IPS-18c (cell line): Measurements from ENCODE around the gene SPAG6.
"Not testable (repeated sequence)": the region's sequence is repeated elsewhere in the genome, so short reads cannot be mapped to it uniquely, and the experiment has no call there.

ENCODE experiments used
- H3K4me3 ChIP-seq: 2 replicates; pipeline ENCODE4 v1.7.0; 2013; ENCODE audit warnings: low read depth, mild to moderate bottlenecking, low read length, moderate library complexity; ENCODE audit not compliant: insufficient read depth
- H3K9me3 ChIP-seq: one replicate; pipeline ENCODE4 v1.6.1; 2013; ENCODE audit warnings: mild to moderate bottlenecking, low read length, moderate library complexity; ENCODE audit not compliant: control insufficient read depth, insufficient read depth

Gene SPAG6

GRCh38 chr10:22389856-22390589 is 44.7 kb downstream of the SPAG6 start:
- Histone ChIP-seq H3K4me3 (no peak overlapping the region), H3K9me3 (no peaks in the 10 kb centered on the region)

GRCh38 chr10:22391600-22391999 is 46.3 kb downstream of the SPAG6 start:
- Histone ChIP-seq H3K4me3 (no peak overlapping the region), H3K9me3 (no peaks in the 10 kb centered on the region)

GRCh38 chr10:22396195-22396594 is 50.9 kb downstream of the SPAG6 start:
- not testable (repeated sequence) for H3K9me3 ChIP-seq, H3K4me3 ChIP-seq

DNA sequence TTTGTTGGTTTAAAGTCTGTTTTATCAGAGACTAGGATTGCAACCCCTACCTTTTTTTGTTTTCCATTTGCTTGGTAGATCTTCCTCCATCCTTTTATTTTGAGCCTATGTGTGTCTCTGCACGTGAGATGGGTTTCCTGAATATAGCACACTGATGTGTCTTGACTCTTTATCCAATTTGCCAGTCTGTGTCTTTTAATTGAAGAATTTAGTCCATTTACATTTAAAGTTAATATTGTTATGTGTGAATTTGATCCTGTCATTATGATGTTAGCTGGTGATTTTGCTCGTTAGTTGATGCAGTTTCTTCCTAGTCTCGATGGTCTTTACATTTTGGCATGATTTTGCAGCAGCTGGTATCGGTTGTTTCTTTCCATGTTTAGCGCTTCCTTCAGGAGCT is 61.6 kb downstream of the SPAG6 start:
- H3K4me3 ChIP-seq, H3K9me3 ChIP-seq: not testable (repeated sequence)

- Histone ChIP-seq H3K9me3 (no peaks in the 10 kb centered on the region), H3K4me3 (no peak overlapping the region)
Measured at GRCh38 chr10:22410394-22410793, 65.1 kb downstream of the SPAG6 start.

- H3K9me3 ChIP-seq = no peaks in the 10 kb centered on the region
- H3K4me3 ChIP-seq = no peak overlapping the region
Measured at GRCh38 chr10:22410846-22411245, 65.5 kb downstream of the SPAG6 start.

DNA sequence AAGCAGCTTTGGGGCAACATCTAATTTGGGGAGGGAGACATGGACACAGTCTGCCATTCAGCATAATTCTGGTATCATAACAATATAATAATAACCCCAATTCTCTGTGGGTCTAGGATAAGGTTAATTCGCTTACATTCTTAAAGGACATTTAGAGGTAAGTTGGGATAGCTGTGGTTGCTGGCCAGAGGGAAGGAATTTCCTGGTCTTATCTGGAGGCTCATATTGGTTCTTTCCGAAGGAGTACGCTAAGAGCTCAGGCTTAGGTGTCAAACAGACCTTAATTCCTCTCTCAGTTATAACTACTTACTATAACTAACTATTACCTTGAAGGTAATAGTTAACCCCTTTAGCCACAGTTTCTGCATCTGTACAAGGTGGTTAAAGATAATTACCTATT is 68.8 kb downstream of the SPAG6 start:
- H3K9me3 ChIP-seq = no peaks in the 10 kb centered on the region
- no peak overlapping the region for H3K4me3 ChIP-seq

DNA sequence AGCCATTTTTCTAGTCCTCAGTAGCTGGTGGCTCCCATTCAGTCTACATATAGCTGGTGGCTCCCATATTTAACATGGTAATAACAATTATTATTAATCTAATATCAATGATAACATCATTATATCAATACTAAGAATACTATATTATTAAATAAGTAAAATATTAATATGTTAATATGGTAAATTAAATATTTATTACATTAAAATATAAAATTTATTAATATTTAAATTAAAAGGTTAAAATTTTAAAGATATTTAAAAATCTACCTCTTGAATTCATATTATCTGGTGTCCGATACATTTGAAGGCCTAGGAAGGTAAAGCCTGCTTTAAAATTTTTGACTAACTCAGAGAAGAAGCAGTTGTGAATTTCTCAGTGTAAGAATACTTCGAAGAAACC is 69.8 kb downstream of the SPAG6 start:
- H3K9me3 ChIP-seq = no peaks in the 10 kb centered on the region
- H3K4me3 ChIP-seq = no peak overlapping the region

DNA sequence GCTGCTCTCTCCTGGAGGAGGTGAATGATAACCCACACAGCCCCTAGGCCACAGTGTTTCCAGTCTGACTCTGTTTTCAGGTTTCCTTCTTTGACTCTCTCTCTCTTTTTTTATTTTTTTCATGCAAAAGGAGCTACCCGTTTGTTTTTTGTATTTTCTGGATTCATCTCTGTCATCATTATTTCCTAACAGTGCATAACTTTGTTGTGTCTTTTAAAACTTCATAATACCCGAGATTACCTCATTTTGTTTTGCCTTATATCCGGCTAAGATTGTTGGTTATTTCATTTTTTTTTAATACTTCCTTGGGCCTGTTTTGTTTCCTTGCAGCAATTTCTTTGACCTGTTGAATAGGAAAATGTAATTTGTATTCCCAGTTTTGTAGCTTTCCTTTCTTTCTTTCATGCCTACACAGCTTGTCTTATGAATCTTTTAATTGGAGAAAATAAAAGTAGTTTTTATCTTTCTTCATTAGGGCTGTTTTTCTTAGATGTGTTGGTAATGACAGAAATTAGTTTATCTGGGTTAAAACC is 72.5 kb downstream of the SPAG6 start:
- Histone ChIP-seq H3K9me3 (no peaks in the 10 kb centered on the region), H3K4me3 (no peak overlapping the region)

DNA sequence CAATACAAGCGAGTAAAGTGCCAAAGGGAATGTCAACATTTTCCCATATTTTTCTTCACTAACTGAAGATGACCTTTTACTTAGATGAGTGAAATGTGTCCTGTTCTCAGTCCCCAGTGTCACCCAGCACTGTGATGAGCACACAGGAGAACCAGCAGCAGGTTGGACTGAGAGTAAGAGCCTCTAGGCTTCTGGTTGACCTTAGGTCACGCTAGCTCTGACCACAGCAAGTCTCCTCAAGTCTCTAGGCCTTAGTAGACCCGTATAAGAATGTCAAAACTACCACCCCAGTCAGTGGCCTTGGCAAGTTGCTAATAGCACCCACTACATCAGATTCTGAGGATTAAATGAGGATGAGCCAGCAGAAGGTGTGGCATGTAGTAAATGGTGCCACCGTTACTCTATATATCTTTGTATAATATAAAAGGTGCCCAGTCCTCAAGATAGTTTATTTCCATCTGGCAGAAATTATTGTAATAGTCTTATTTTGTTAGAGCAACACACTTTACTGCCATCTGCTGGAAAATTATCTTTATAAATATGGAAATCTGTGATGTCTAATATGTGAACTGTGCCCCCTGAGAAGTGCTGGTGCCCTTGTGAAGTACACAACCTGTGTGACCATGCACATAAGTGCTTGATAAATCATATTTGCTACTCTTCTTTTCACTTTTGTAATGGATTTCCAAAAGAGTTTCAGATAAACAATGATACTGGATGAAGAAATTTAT is 75.7 kb downstream of the SPAG6 start:
- no peaks in the 10 kb centered on the region for H3K9me3 ChIP-seq
- H3K4me3 ChIP-seq = no peak overlapping the region

DNA sequence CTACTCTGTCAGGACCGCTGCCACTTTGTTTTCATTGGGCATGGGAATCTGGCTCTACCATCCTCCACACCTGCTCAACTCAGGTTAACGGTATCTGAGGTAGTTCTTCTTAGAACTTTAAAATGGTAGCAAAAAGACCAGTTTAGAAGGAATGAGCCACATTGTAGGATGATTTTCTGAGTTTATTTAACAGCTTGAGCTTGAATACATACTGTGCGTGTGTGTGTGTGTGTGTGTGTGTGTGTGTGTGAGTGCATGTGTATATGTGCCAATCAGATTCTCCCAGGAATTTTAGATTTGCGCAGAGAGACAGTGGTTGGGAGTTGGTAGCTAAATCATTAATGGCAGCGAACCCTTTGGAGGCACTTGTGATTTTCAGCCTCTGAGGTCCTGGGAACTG is 81.4 kb downstream of the SPAG6 start:
- Histone ChIP-seq H3K9me3 (no peaks in the 10 kb centered on the region), H3K4me3 (no peak overlapping the region)

- Histone ChIP-seq H3K4me3 (no peak overlapping the region), H3K9me3 (no peaks in the 10 kb centered on the region)
Measured at GRCh38 chr10:22427101-22427500, 81.8 kb downstream of the SPAG6 start.

- H3K4me3 ChIP-seq = no peak overlapping the region
- H3K9me3 ChIP-seq = no peaks in the 10 kb centered on the region
Measured at GRCh38 chr10:22427890-22428571, 82.7 kb downstream of the SPAG6 start.

GRCh38 chr10:22429146-22429545 is 83.8 kb downstream of the SPAG6 start:
- H3K9me3 ChIP-seq = no peaks in the 10 kb centered on the region

GRCh38 chr10:22429981-22430421 is 84.7 kb downstream of the SPAG6 start:
- Histone ChIP-seq H3K9me3 (no peaks in the 10 kb centered on the region), H3K4me3 (no peak overlapping the region)

More at GRCh38 chr10:22429146-22429545, 83.8 kb downstream of the SPAG6 start:
- no peak overlapping the region for H3K4me3 ChIP-seq

GRCh38 chr10:22433875-22434274 is 88.6 kb downstream of the SPAG6 start:
- Histone ChIP-seq H3K4me3 (no peak overlapping the region), H3K9me3 (peaks cover 4% of the 10 kb centered on the region)

GRCh38 chr10:22434521-22434920 is 89.2 kb downstream of the SPAG6 start:
- Histone ChIP-seq H3K9me3 (peaks cover 4% of the 10 kb centered on the region), H3K4me3 (no peak overlapping the region)

DNA sequence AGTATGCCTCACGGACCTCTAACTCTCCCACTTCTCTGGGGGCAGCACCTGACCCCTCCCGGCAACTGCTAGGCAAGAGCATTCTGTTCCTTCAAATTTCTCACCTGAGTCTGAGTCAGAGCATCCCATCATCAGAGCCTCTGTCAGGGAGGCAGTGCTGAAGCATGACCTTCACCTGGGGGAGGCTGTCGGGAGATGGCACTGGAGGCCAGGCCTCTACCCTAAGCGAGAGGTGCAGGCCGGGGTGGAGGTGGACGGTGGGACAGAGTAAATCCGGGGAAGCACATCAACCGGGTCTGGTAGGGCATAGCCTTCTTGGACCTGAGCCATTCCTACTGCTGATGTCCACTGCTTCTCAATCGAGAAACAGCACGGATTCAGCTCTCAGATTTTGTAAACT is 90.4 kb downstream of the SPAG6 start:
- no peak overlapping the region for H3K4me3 ChIP-seq
- peaks cover 4% of the 10 kb centered on the region for H3K9me3 ChIP-seq
